Thyroid gland (tissue), 4 donors: ENCODE results near the gene DIPK1C. TPM values are rescaled to one million over a fixed set of nuclear protein-coding genes. Genes with fewer than 3 reads are reported as not detected.

Experiments used
- DNase-seq, 2 donors: peaks; one replicate each; pipeline ENCODE4 v3.0.0-alpha.2; 2019
- H3K27ac ChIP-seq, 3 donors: fragments of 200-600 bp; sonication (generic); 1 replicate in 2 of 3; 2 replicates in 1 of 3; pipeline ENCODE4 v1.5.1; 2016 to 2019; ENCODE audit warnings: mild to moderate bottlenecking in 1 of 3, moderate library complexity in 1 of 3
- H3K27me3 ChIP-seq: fragments of 200-600 bp; sonication (generic); one replicate; pipeline ENCODE4 v1.5.1; 2019
- H3K36me3 ChIP-seq, 2 donors: fragments of 200-600 bp; sonication (generic); one replicate each; pipeline ENCODE4 v1.5.1; 2016 to 2019
- H3K4me1 ChIP-seq, 2 donors: fragments of 200-600 bp; sonication (generic); one replicate each; pipeline ENCODE4 v1.5.1; 2017 to 2019
- H3K4me3 ChIP-seq, 3 donors: fragments of 200-600 bp; sonication (generic); replicated peaks in 1 of 3; 1 replicate in 2 of 3; 2 replicates in 1 of 3; pipeline ENCODE4 v1.5.1; 2016; ENCODE audit warnings: mild to moderate bottlenecking in 1 of 3
- H3K9me3 ChIP-seq: fragments of 200-600 bp; sonication (generic); one replicate; pipeline ENCODE4 v1.5.1; 2017
- CTCF ChIP-seq, 6 experiments: fragments of 200-600 bp in 3 of 6; fragments of 450-650 bp in 3 of 6; sonication (generic) in 3 of 6; IDR thresholded peaks; one replicate each; pipeline ENCODE4 v1.5.1; 2016 to 2019; ENCODE audit warnings: antibody characterized with exemption in 6 of 6, mild to moderate bottlenecking in 2 of 6, inconsistent platforms in 1 of 6, moderate library complexity in 1 of 6
- POLR2A ChIP-seq, 2 donors: fragments of 450-650 bp; IDR thresholded peaks; one replicate each; pipeline ENCODE4 v1.6.1; 2017; ENCODE audit warnings: antibody characterized with exemption in 2 of 2, mild to moderate bottlenecking in 2 of 2, moderate library complexity in 1 of 2
- WGBS, 2 donors: methylation state at CpG; one replicate each; pipeline ENCODE4 v1.1.5; 2017; 5-methylcytosine and 5-hydroxymethylcytosine counted together
- intact Hi-C: fragments of 100-400 bp; cut with DNase I; formaldehyde crosslinking; loops from one replicate; pipeline ENCODE4 v1.15.1; 2023
- total RNA-seq, 4 donors: library from RNA; depleted of rRNA; stranded (reverse); fragments of >200 nt; gene quantifications; one replicate each; pipeline ENCODE4 v1.2.3, GENCODE V29; 2016

DIPK1C gene
- total RNA-seq, 4 donors from 2014 or later, result not detected

GRCh38 chr18:74477771-74478170 lies 20.7 kb upstream of the DIPK1C start:
- H3K4me1 ChIP-seq, result no peaks in the 10 kb centered on the region
- no peaks in the 10 kb centered on the region for H3K27me3 ChIP-seq
- no peak for DNase-seq
- H3K27ac ChIP-seq, result no peak overlapping the region
- TF ChIP-seq CTCF (IDR thresholded peaks at IDR 0.05) (no peak), POLR2A (IDR thresholded peaks at IDR 0.05) (no peak)
- H3K4me3 ChIP-seq, result no peak overlapping the region
- H3K9me3 ChIP-seq, result no peaks in the 10 kb centered on the region
- intact Hi-C loops, result no loop called here
- WGBS, 2 donors, result 85 to 86% methylated on average over 8 of the region's 8 CpGs
- H3K36me3 ChIP-seq, result no peaks in the 10 kb centered on the region

- TF ChIP-seq CTCF (IDR thresholded peaks at IDR 0.05) (peak in 3 of 6 experiments; percentile 32 to 49 (median 48)), POLR2A (IDR thresholded peaks at IDR 0.05) (no peak)
- Histone ChIP-seq H3K9me3 (no peaks in the 10 kb centered on the region), H3K27me3 (no peaks in the 10 kb centered on the region), H3K4me1 (no peaks in the 10 kb centered on the region), H3K27ac (no peak overlapping the region), H3K4me3 (no peak overlapping the region), H3K36me3 (no peaks in the 10 kb centered on the region)
- 17 to 28% methylated on average over 6 of the region's 6 CpGs for WGBS, 2 donors
- peak in 1 of 2 donors; percentile 18 for DNase-seq
- intact Hi-C loops, result no loop called here
Observed at GRCh38 chr18:74476140-74476539, 19.0 kb upstream of the DIPK1C start.

- no peak for DNase-seq
- Histone ChIP-seq H3K4me3 (no peak overlapping the region), H3K4me1 (no peaks in the 10 kb centered on the region), H3K27ac (no peak overlapping the region), H3K9me3 (no peaks in the 10 kb centered on the region), H3K36me3 (no peaks in the 10 kb centered on the region), H3K27me3 (no peaks in the 10 kb centered on the region)
- TF ChIP-seq POLR2A (IDR thresholded peaks at IDR 0.05) (no peak), CTCF (IDR thresholded peaks at IDR 0.05) (no peak)
- intact Hi-C loops, result no loop called here
- WGBS, 2 donors, result 93% methylated on average over 3 of the region's 3 CpGs
Observed at GRCh38 chr18:74473976-74474640, 17.0 kb upstream of the DIPK1C start.

GRCh38 chr18:74472312-74472711 lies 15.2 kb upstream of the DIPK1C start:
- 59 to 63% methylated on average over 2 of the region's 2 CpGs for WGBS, 2 donors
- H3K27ac ChIP-seq, result no peak overlapping the region
- no peaks in the 10 kb centered on the region for H3K27me3 ChIP-seq
- no peaks in the 10 kb centered on the region for H3K4me1 ChIP-seq
- DNase-seq, result no peak
- H3K4me3 ChIP-seq, result no peak overlapping the region
- no peak for TF ChIP-seq POLR2A (IDR thresholded peaks at IDR 0.05)
- no peak for TF ChIP-seq CTCF (IDR thresholded peaks at IDR 0.05)
- H3K9me3 ChIP-seq, result no peaks in the 10 kb centered on the region
- intact Hi-C loops, result no loop called here
- H3K36me3 ChIP-seq, result no peaks in the 10 kb centered on the region

GRCh38 chr18:74468547-74469061 lies 11.5 kb upstream of the DIPK1C start:
- Histone ChIP-seq H3K27ac (no peak overlapping the region), H3K27me3 (no peaks in the 10 kb centered on the region), H3K36me3 (no peaks in the 10 kb centered on the region), H3K4me1 (no peaks in the 10 kb centered on the region), H3K4me3 (no peak overlapping the region), H3K9me3 (no peaks in the 10 kb centered on the region)
- no peak for DNase-seq
- 47 to 63% methylated on average over 3 of the region's 3 CpGs for WGBS, 2 donors
- intact Hi-C loops, result no loop called here
- TF ChIP-seq CTCF (IDR thresholded peaks at IDR 0.05), result no peak
- TF ChIP-seq POLR2A (IDR thresholded peaks at IDR 0.05), result no peak
